ENCODE data around the gene HDAC1. TPM values are rescaled to one million over a fixed set of nuclear protein-coding genes. Genes with fewer than 3 reads are reported as not detected.

HDAC1 gene
- 68.9 TPM for total RNA-seq
- long read RNA-seq, transcript HDAC1-201 (14 exons, 2,124 nt), result major isoform, 112 of 154 reads
- long read RNA-seq, partial matches to known transcripts, result 24 of 154 reads
- long read RNA-seq, other reads (novel, unspliced or antisense), result 16 of 154 reads

GRCh38 chr1:32291708-32292538, at the start of gene HDAC1:
Gene HDAC1 (plus strand): TSS chr1:32292083. CDS start chr1:32292170, 87 bp downstream.
- peak; percentile 100 for ATAC-seq
- Histone ChIP-seq H3K36me3 (no peaks in the 10 kb centered on the region), H3K9me3 (no peaks in the 10 kb centered on the region), H3K27ac (peak within 1 kb of the TSS; percentile 82), H3K27me3 (ENCODE audit: low read depth) (no peaks in the 10 kb centered on the region), H3K4me3 (peak within 1 kb of the TSS; percentile 94), H3K4me1 (peaks cover 31% of the 10 kb centered on the region)
- peak; percentile 99 for DNase-seq
- intact Hi-C loops (cut with DNase I), result no loop called here
- TF ChIP-seq CTCF (IDR thresholded peaks at IDR 0.05), result no peak

- no peak for TF ChIP-seq CTCF (IDR thresholded peaks at IDR 0.05)
- no peak for ATAC-seq
- intact Hi-C loops (cut with DNase I), result no loop called here
- Histone ChIP-seq H3K4me3 (peak overlapping the region; percentile 30), H3K36me3 (no peaks in the 10 kb centered on the region), H3K27me3 (ENCODE audit: low read depth) (no peaks in the 10 kb centered on the region), H3K9me3 (no peaks in the 10 kb centered on the region), H3K27ac (peak overlapping the region; percentile 24), H3K4me1 (peaks cover 49% of the 10 kb centered on the region)
- no peak for DNase-seq
These were observed 49.5 kb upstream of the HDAC1 start for GRCh38 chr1:32242341-32242851.

GRCh38 chr1:32246888-32247273, 45.0 kb upstream of the HDAC1 start, which contains the start of gene FAM167B:
Gene FAM167B (plus strand): TSS chr1:32247222. CDS start chr1:32247422, 200 bp downstream.
- no peak for DNase-seq
- ATAC-seq, result peak; percentile 27 to 34
- no peak for TF ChIP-seq CTCF (IDR thresholded peaks at IDR 0.05)
- no peaks in the 10 kb centered on the region for H3K36me3 ChIP-seq
- no peaks in the 10 kb centered on the region for H3K9me3 ChIP-seq
- H3K27me3 ChIP-seq (ENCODE audit: low read depth), result peaks cover 4% of the 10 kb centered on the region
- peak within 1 kb of the TSS; percentile 81 for H3K27ac ChIP-seq
- H3K4me3 ChIP-seq, result peak within 1 kb of the TSS; percentile 43
- intact Hi-C loops (cut with DNase I), result no loop called here
- peaks cover 62% of the 10 kb centered on the region for H3K4me1 ChIP-seq

- H3K27me3 ChIP-seq (ENCODE audit: low read depth), result peaks cover 4% of the 10 kb centered on the region
- no peaks in the 10 kb centered on the region for H3K9me3 ChIP-seq
- ATAC-seq (no peak), DNase-seq (no peak)
- peaks cover 61% of the 10 kb centered on the region for H3K4me1 ChIP-seq
- intact Hi-C loops (cut with DNase I), result no loop called here
- H3K4me3 ChIP-seq, result peak overlapping the region; percentile 43
- H3K27ac ChIP-seq, result peak overlapping the region; percentile 81
- no peaks in the 10 kb centered on the region for H3K36me3 ChIP-seq
- no peak for TF ChIP-seq CTCF (IDR thresholded peaks at IDR 0.05)
These were observed 44.4 kb upstream of the HDAC1 start for GRCh38 chr1:32247452-32247851.

GRCh38 chr1:32247983-32248889, 43.6 kb upstream of the HDAC1 start:
- Histone ChIP-seq H3K27ac (peak overlapping the region; percentile 81), H3K36me3 (no peaks in the 10 kb centered on the region), H3K4me3 (peak overlapping the region; percentile 43), H3K9me3 (no peaks in the 10 kb centered on the region), H3K27me3 (ENCODE audit: low read depth) (peaks cover 4% of the 10 kb centered on the region), H3K4me1 (peaks cover 61% of the 10 kb centered on the region)
- peak; percentile 82 to 85 for ATAC-seq
- intact Hi-C loops (cut with DNase I), result no loop called here
- peak; percentile 92 for DNase-seq
- TF ChIP-seq CTCF (IDR thresholded peaks at IDR 0.05), result peak; percentile 87

All from lower lobe of right lung (tissue), 2 donors.